ENCODE data around the gene PDE3A.

Gene PDE3A

GRCh38 chr12:20411345-20411744, 43.0 kb downstream of the PDE3A start:
- H3K27me3 ChIP-seq (ENCODE audit: control insufficient read depth, low read length), result no peaks in the 10 kb centered on the region
- no peaks in the 10 kb centered on the region for H3K36me3 ChIP-seq (ENCODE audit: control insufficient read depth, low read length)
- H4K20me1 ChIP-seq (ENCODE audit: control insufficient read depth, insufficient read depth, low read depth, low read length), result no peaks in the 10 kb centered on the region
- TF ChIP-seq CTCF (IDR thresholded peaks at IDR 0.05; ENCODE audit: low read depth, low read length, poor library complexity, severe bottlenecking) (no peak), EZH2phosphoT487 (IDR thresholded peaks at IDR 0.05; ENCODE audit: borderline replicate concordance, low read length) (no peak)
- no peaks in the 10 kb centered on the region for H3K9me2 ChIP-seq (replicated peaks; ENCODE audit: control insufficient read depth, low read length)
- H3K79me2 ChIP-seq (ENCODE audit: control insufficient read depth, low read length), result no peaks in the 10 kb centered on the region
- no peak overlapping the region for H3K4me3 ChIP-seq (ENCODE audit: low read length)
- no peak overlapping the region for H3K27ac ChIP-seq (ENCODE audit: low read depth, low read length)
- no peaks in the 10 kb centered on the region for H3F3A ChIP-seq (ENCODE audit: control insufficient read depth, insufficient read depth)
- H3K4me2 ChIP-seq (ENCODE audit: low read length), result no peak overlapping the region
- H3K4me1 ChIP-seq (ENCODE audit: control insufficient read depth, low read length), result no peaks in the 10 kb centered on the region
- no peaks in the 10 kb centered on the region for H3K9me3 ChIP-seq (ENCODE audit: control insufficient read depth, insufficient read depth, low read length)

GRCh38 chr12:20415028-20415427, 46.7 kb downstream of the PDE3A start:
- H3K4me1 ChIP-seq (ENCODE audit: control insufficient read depth, low read length), result no peaks in the 10 kb centered on the region
- H3F3A ChIP-seq (ENCODE audit: control insufficient read depth, insufficient read depth), result no peaks in the 10 kb centered on the region
- no peak overlapping the region for H3K4me3 ChIP-seq (ENCODE audit: low read length)
- no peaks in the 10 kb centered on the region for H3K9me3 ChIP-seq (ENCODE audit: control insufficient read depth, insufficient read depth, low read length)
- no peaks in the 10 kb centered on the region for H3K79me2 ChIP-seq (ENCODE audit: control insufficient read depth, low read length)
- no peaks in the 10 kb centered on the region for H4K20me1 ChIP-seq (ENCODE audit: control insufficient read depth, insufficient read depth, low read depth, low read length)
- H3K27me3 ChIP-seq (ENCODE audit: control insufficient read depth, low read length), result no peaks in the 10 kb centered on the region
- TF ChIP-seq EZH2phosphoT487 (IDR thresholded peaks at IDR 0.05; ENCODE audit: borderline replicate concordance, low read length), result no peak
- TF ChIP-seq CTCF (IDR thresholded peaks at IDR 0.05; ENCODE audit: low read depth, low read length, poor library complexity, severe bottlenecking), result no peak
- H3K27ac ChIP-seq (ENCODE audit: low read depth, low read length), result no peak overlapping the region
- no peak overlapping the region for H3K4me2 ChIP-seq (ENCODE audit: low read length)
- H3K9me2 ChIP-seq (replicated peaks; ENCODE audit: control insufficient read depth, low read length), result no peaks in the 10 kb centered on the region
- no peaks in the 10 kb centered on the region for H3K36me3 ChIP-seq (ENCODE audit: control insufficient read depth, low read length)

- no peaks in the 10 kb centered on the region for H3K9me3 ChIP-seq (ENCODE audit: control insufficient read depth, insufficient read depth, low read length)
- no peak overlapping the region for H3K4me2 ChIP-seq (ENCODE audit: low read length)
Measured at GRCh38 chr12:20415641-20416040, 47.3 kb downstream of the PDE3A start.

More at GRCh38 chr12:20415641-20416040, 47.3 kb downstream of the PDE3A start:
- H3K27me3 ChIP-seq (ENCODE audit: control insufficient read depth, low read length), result no peaks in the 10 kb centered on the region
- no peaks in the 10 kb centered on the region for H3K36me3 ChIP-seq (ENCODE audit: control insufficient read depth, low read length)
- H3K4me3 ChIP-seq (ENCODE audit: low read length), result no peak overlapping the region
- no peaks in the 10 kb centered on the region for H3K9me2 ChIP-seq (replicated peaks; ENCODE audit: control insufficient read depth, low read length)
- no peak overlapping the region for H3K27ac ChIP-seq (ENCODE audit: low read depth, low read length)
- no peaks in the 10 kb centered on the region for H3K4me1 ChIP-seq (ENCODE audit: control insufficient read depth, low read length)
- H3K79me2 ChIP-seq (ENCODE audit: control insufficient read depth, low read length), result no peaks in the 10 kb centered on the region
- H3F3A ChIP-seq (ENCODE audit: control insufficient read depth, insufficient read depth), result no peaks in the 10 kb centered on the region
- H4K20me1 ChIP-seq (ENCODE audit: control insufficient read depth, insufficient read depth, low read depth, low read length), result no peaks in the 10 kb centered on the region
- TF ChIP-seq CTCF (IDR thresholded peaks at IDR 0.05; ENCODE audit: low read depth, low read length, poor library complexity, severe bottlenecking), result no peak
- no peak for TF ChIP-seq EZH2phosphoT487 (IDR thresholded peaks at IDR 0.05; ENCODE audit: borderline replicate concordance, low read length)

Measured in DOHH2 (cell line).